PC-3 (cell line): Measurements from ENCODE around the gene HSD17B13. TPM values are rescaled to one million over a fixed set of nuclear protein-coding genes. Genes with fewer than 3 reads are reported as not detected.

Source experiments
- ATAC-seq: fragments of 200-7000 bp; cut with Tn5 transposase; 2 replicates; pipeline ENCODE4 v1.9.1; 2020; ENCODE audit warnings: mild to moderate bottlenecking, moderate library complexity
- BruUV-seq: library from RNA; stranded (reverse); fragments of 400-500 nt; replicated peaks from 2 replicates; lab custom pipeline; 2021; lab: Mats Ljungman, UMichigan
- CTCF ChIA-PET: fragments of 300-600 bp; sonication (Branson Sonifier 250); formaldehyde crosslinking; loops from one replicate; lab custom pipeline; 2022; ENCODE audit warnings: antibody characterized with exemption; lab: Charles Lee
- POLR2A ChIA-PET: fragments of 300-600 bp; sonication (Branson Sonifier 250); formaldehyde crosslinking; loops from one replicate; lab custom pipeline; 2022; ENCODE audit warnings: antibody characterized with exemption; ENCODE audit not compliant: unreplicated experiment; lab: Charles Lee
- DNase-seq: peaks from one replicate; pipeline ENCODE4 v3.0.0-alpha.2; 2015
- H2AFZ ChIP-seq: fragments of 300-600 bp; sonication (generic); 2 replicates; pipeline ENCODE4 v1.6.0; 2016; ENCODE audit warnings: antibody characterized with exemption, low read length
- H3F3A ChIP-seq: fragments of 300-600 bp; sonication (generic); one replicate; pipeline ENCODE4 v1.6.0; 2017; ENCODE audit warnings: antibody characterized with exemption, low read length, control low read depth, mild to moderate bottlenecking; ENCODE audit not compliant: unreplicated experiment
- H3K27ac ChIP-seq: fragments of 300-600 bp; sonication (generic); 2 replicates; pipeline ENCODE4 v1.5.1; 2016; ENCODE audit warnings: mild to moderate bottlenecking, low read length
- H3K27me3 ChIP-seq: fragments of 300-600 bp; sonication (generic); 2 replicates; pipeline ENCODE4 v1.6.1; 2016; ENCODE audit warnings: low read length, mixed read lengths
- H3K36me3 ChIP-seq: fragments of 300-600 bp; sonication (generic); 2 replicates; pipeline ENCODE4 v1.6.1; 2016; ENCODE audit warnings: low read depth, mixed run types, low read length, mixed read lengths
- H3K4me1 ChIP-seq: fragments of 300-600 bp; sonication (generic); 2 replicates; pipeline ENCODE4 v1.5.1; 2016; ENCODE audit warnings: low read length; ENCODE audit not compliant: insufficient read depth
- H3K4me2 ChIP-seq: fragments of 300-600 bp; sonication (generic); 2 replicates; pipeline ENCODE4 v1.6.0; 2016; ENCODE audit warnings: low read length
- H3K4me3 ChIP-seq: fragments of 300-600 bp; sonication (generic); 2 replicates; pipeline ENCODE4 v1.5.1; 2016; ENCODE audit warnings: mild to moderate bottlenecking, low read length, mixed read lengths
- H3K79me2 ChIP-seq: fragments of 300-600 bp; sonication (generic); 2 replicates; pipeline ENCODE4 v1.6.1; 2017; ENCODE audit warnings: low read length, mixed read lengths
- H3K9ac ChIP-seq: fragments of 300-600 bp; sonication (generic); 2 replicates; pipeline ENCODE4 v1.6.0; 2016; ENCODE audit warnings: mild to moderate bottlenecking, low read length
- H3K9me2 ChIP-seq: fragments of 300-600 bp; sonication (generic); replicated peaks from 2 replicates; pipeline ENCODE4 v1.6.1; 2016; ENCODE audit warnings: mixed run types, low read length, mixed read lengths
- H3K9me3 ChIP-seq: fragments of 300-600 bp; sonication (generic); 2 replicates; pipeline ENCODE4 v1.6.1; 2016; ENCODE audit warnings: low read length, mixed read lengths
- H4K20me1 ChIP-seq: fragments of 300-600 bp; sonication (generic); 2 replicates; pipeline ENCODE4 v1.6.1; 2016; ENCODE audit warnings: low read length, mixed read lengths
- EZH2 ChIP-seq: fragments of 300-600 bp; sonication (generic); IDR thresholded peaks from one replicate; pipeline ENCODE4 v1.6.1; 2017; ENCODE audit warnings: antibody characterized with exemption, mild to moderate bottlenecking, low read length; ENCODE audit not compliant: unreplicated experiment
- EZH2phosphoT487 ChIP-seq: fragments of 300-600 bp; sonication (generic); IDR thresholded peaks from 2 replicates; pipeline ENCODE4 v1.6.1; 2018; ENCODE audit warnings: mild to moderate bottlenecking, antibody characterized with exemption, low read length, borderline replicate concordance
- intact Hi-C: fragments of 100-400 bp; cut with micrococcal nuclease; formaldehyde crosslinking; loops from 2 replicates; pipeline ENCODE4 v1.9.0; 2023
- total RNA-seq: library from RNA; depleted of rRNA; stranded (reverse); fragments of >200 nt; gene quantifications from 2 replicates; pipeline ENCODE4 v1.2.3, GENCODE V29; 2014
- TF ChIP-seq, protein P1 (sequence below): fragments of 300-600 bp; sonication (generic); conservative IDR thresholded peaks from 2 replicates; pipeline ENCODE4 v1.5.1; 2017; ENCODE audit warnings: antibody characterized with exemption, low read depth, mild to moderate bottlenecking, low read length

HSD17B13 gene
- total RNA-seq, 1 experiment from 2014 or later = 0.18 TPM

GRCh38 chr4:87278335-87278794, 44.3 kb downstream of the HSD17B13 start:
- CTCF ChIA-PET = no interaction called here
- no peak overlapping the region for H3K4me3 ChIP-seq
- H3K4me1 ChIP-seq = no peaks in the 10 kb centered on the region
- H3K27me3 ChIP-seq = no peaks in the 10 kb centered on the region
- no peaks in the 10 kb centered on the region for H4K20me1 ChIP-seq
- no peak overlapping the region for H3K9ac ChIP-seq
- no peak overlapping the region for H3K27ac ChIP-seq
- no peaks in the 10 kb centered on the region for H3K79me2 ChIP-seq
- TF ChIP-seq, protein P1, sequence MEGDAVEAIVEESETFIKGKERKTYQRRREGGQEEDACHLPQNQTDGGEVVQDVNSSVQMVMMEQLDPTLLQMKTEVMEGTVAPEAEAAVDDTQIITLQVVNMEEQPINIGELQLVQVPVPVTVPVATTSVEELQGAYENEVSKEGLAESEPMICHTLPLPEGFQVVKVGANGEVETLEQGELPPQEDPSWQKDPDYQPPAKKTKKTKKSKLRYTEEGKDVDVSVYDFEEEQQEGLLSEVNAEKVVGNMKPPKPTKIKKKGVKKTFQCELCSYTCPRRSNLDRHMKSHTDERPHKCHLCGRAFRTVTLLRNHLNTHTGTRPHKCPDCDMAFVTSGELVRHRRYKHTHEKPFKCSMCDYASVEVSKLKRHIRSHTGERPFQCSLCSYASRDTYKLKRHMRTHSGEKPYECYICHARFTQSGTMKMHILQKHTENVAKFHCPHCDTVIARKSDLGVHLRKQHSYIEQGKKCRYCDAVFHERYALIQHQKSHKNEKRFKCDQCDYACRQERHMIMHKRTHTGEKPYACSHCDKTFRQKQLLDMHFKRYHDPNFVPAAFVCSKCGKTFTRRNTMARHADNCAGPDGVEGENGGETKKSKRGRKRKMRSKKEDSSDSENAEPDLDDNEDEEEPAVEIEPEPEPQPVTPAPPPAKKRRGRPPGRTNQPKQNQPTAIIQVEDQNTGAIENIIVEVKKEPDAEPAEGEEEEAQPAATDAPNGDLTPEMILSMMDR = no peak
- TF ChIP-seq EZH2 = no peak
- TF ChIP-seq EZH2phosphoT487 = no peak
- no peak overlapping the region for H2AFZ ChIP-seq
- no peaks in the 10 kb centered on the region for H3F3A ChIP-seq
- intact Hi-C loops = no loop called here
- H3K4me2 ChIP-seq = no peak overlapping the region
- DNase-seq = no peak
- no peaks in the 10 kb centered on the region for H3K9me2 ChIP-seq
- no TSS peak for BruUV-seq
- H3K36me3 ChIP-seq = no peaks in the 10 kb centered on the region
- no peaks in the 10 kb centered on the region for H3K9me3 ChIP-seq
- no peak for ATAC-seq
- POLR2A ChIA-PET = no interaction called here

DNA sequence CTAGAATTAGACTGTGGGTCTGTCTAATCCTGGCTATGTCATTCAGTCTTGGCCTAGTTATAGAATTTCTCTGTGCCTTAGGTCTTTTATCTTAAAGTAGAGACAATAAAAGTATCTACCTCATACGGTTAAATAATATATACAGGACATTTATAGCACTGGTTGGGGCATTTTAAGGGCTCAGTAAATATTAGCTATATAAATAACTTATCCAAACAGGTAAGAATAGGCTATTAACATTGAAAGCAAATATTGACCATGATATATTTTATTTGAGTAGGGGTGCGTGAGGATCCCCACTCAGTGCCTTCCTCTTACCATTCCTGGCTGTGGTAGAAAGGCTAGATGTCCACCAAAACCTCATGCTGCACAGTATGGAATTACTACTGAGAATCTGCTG, 47.4 kb downstream of the HSD17B13 start:
- Histone ChIP-seq H3K36me3 (no peaks in the 10 kb centered on the region), H3K27ac (no peak overlapping the region), H3K4me2 (no peak overlapping the region), H3K4me1 (no peaks in the 10 kb centered on the region), H3F3A (no peaks in the 10 kb centered on the region), H3K9ac (no peak overlapping the region), H2AFZ (no peak overlapping the region), H4K20me1 (no peaks in the 10 kb centered on the region), H3K9me3 (no peaks in the 10 kb centered on the region), H3K27me3 (no peaks in the 10 kb centered on the region), H3K9me2 (no peaks in the 10 kb centered on the region), H3K79me2 (no peaks in the 10 kb centered on the region), H3K4me3 (no peak overlapping the region)
- no peak for TF ChIP-seq EZH2phosphoT487
- no peak for TF ChIP-seq EZH2
- TF ChIP-seq, protein P1 = no peak
- CTCF ChIA-PET = no interaction called here
- no TSS peak for BruUV-seq
- POLR2A ChIA-PET = no interaction called here
- DNase-seq (peak; percentile 6), ATAC-seq (peak; percentile 74)
- intact Hi-C loops = no loop called here

DNA sequence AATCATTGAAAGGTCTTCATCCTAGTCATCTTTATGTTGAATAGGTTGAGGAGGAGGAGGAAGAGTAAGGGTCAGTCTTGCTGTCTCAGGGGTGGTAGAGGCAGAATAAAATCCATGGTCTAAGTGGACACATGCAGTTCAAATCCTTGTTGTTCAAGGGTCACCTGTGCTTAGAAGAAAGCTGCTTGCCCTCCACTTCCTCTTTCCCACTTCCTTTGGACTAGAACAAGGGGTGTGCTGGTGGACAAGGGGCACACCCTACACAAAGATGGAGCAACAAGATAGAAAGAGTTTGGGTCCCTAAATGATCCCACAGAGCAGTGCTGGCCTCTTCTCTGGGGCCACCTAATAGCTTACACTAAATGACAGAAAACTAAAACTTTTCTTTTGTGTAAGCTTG, 47.9 kb downstream of the HSD17B13 start:
- Histone ChIP-seq H4K20me1 (no peaks in the 10 kb centered on the region), H3K9me3 (no peaks in the 10 kb centered on the region), H3K4me3 (no peak overlapping the region), H3K4me1 (no peaks in the 10 kb centered on the region), H3K9me2 (no peaks in the 10 kb centered on the region), H3K4me2 (no peak overlapping the region), H3K27me3 (no peaks in the 10 kb centered on the region), H3F3A (no peaks in the 10 kb centered on the region), H2AFZ (no peak overlapping the region), H3K27ac (peak overlapping the region; percentile 34), H3K79me2 (no peaks in the 10 kb centered on the region), H3K36me3 (no peaks in the 10 kb centered on the region), H3K9ac (no peak overlapping the region)
- ChIA-PET POLR2A (no interaction called here), CTCF (no interaction called here)
- no peak for TF ChIP-seq EZH2
- no peak for TF ChIP-seq EZH2phosphoT487
- TF ChIP-seq, protein P1 = no peak
- intact Hi-C loops = loop anchor here (5.0 kb wide), 2 partner anchors 32 to 67 kb away; no protein-coding TSS in a partner anchor
- BruUV-seq = no TSS peak
- no peak for ATAC-seq
- no peak for DNase-seq
